ENCODE results near the gene DPH3. TPM values are rescaled to one million over a fixed set of nuclear protein-coding genes. Genes with fewer than 3 reads are reported as not detected.

DPH3 gene
- total and polyA plus RNA-seq, 8 donors: 4.7 to 21.2 (median 17.4) TPM

DNA sequence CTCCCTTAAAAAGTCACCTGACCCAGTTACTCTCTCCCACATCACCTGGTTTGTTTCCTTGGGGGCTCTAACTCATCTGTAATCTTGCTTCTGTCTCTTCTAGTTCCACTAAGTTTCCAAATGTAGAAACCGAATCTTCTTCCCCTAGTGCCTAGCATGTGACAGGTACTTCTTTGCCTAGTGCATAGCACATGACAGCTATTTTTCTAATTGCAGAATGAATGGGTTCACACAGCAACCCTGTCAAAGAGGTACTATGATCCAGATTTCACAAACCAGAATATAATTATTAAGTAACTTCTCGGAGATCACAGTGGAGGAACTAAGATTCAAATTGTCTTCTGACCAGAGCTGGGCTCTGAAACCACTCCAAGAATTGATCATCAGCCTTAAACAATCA is 7.4 kb downstream of the DPH3 start:
- no peaks in the 10 kb centered on the region for H3K27me3 ChIP-seq
- H3K27ac ChIP-seq: no peak overlapping the region
- DNase-seq: no peak
- intact Hi-C loops (cut with DNase I; ENCODE audit: low total_unique reads): no loop called here
- no peak overlapping the region for H3K4me3 ChIP-seq
- peaks cover 0 to 22% (median 6%) of the 10 kb centered on the region in 4 donors for H3K4me1 ChIP-seq
- no peaks in the 10 kb centered on the region for H3K9me3 ChIP-seq
- no peak for TF ChIP-seq POLR2AphosphoS5 (IDR thresholded peaks at IDR 0.05)
- TF ChIP-seq, protein P1, sequence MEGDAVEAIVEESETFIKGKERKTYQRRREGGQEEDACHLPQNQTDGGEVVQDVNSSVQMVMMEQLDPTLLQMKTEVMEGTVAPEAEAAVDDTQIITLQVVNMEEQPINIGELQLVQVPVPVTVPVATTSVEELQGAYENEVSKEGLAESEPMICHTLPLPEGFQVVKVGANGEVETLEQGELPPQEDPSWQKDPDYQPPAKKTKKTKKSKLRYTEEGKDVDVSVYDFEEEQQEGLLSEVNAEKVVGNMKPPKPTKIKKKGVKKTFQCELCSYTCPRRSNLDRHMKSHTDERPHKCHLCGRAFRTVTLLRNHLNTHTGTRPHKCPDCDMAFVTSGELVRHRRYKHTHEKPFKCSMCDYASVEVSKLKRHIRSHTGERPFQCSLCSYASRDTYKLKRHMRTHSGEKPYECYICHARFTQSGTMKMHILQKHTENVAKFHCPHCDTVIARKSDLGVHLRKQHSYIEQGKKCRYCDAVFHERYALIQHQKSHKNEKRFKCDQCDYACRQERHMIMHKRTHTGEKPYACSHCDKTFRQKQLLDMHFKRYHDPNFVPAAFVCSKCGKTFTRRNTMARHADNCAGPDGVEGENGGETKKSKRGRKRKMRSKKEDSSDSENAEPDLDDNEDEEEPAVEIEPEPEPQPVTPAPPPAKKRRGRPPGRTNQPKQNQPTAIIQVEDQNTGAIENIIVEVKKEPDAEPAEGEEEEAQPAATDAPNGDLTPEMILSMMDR (IDR thresholded peaks at IDR 0.05): no peak
- no peak for TF ChIP-seq EP300 (IDR thresholded peaks at IDR 0.05)
- no peak for TF ChIP-seq POLR2A (IDR thresholded peaks at IDR 0.05)
- 79 to 92% (median 86%) methylated on average over 2 of the region's 2 CpGs for WGBS, 5 donors
- H3K36me3 ChIP-seq: peaks cover 0 to 44% (median 37%) of the 10 kb centered on the region in 4 donors

DNA sequence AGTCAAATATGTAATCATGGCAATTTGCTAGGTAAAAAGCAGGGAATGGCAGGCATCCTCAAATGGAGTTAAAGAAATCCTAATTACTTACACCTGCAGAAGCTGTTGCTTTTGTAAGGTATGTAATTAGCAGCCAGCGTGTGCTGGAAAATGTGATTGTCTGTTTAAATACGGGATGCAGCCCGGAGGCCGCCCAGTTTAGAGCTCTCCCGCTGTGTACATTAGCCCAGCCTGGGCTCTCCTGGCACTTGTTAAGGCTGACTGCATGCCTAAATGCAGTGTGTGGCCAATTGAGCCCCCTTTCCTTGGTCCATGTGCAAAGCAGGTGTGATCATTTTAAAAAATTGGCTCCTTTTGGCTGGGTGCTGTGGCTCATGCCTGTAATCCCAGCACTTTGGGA is 9.0 kb downstream of the DPH3 start:
- H3K27me3 ChIP-seq: no peaks in the 10 kb centered on the region
- H3K4me1 ChIP-seq: peaks cover 0 to 20% (median 4%) of the 10 kb centered on the region in 4 donors
- no peaks in the 10 kb centered on the region for H3K9me3 ChIP-seq
- WGBS, 5 donors: 79 to 91% (median 82%) methylated on average over 5 of the region's 5 CpGs
- no peak for DNase-seq
- intact Hi-C loops (cut with DNase I; ENCODE audit: low total_unique reads): no loop called here
- H3K4me3 ChIP-seq: no peak overlapping the region
- TF ChIP-seq, protein P1 (IDR thresholded peaks at IDR 0.05): no peak
- no peak for TF ChIP-seq EP300 (IDR thresholded peaks at IDR 0.05)
- TF ChIP-seq POLR2A (IDR thresholded peaks at IDR 0.05): no peak
- TF ChIP-seq POLR2AphosphoS5 (IDR thresholded peaks at IDR 0.05): no peak
- H3K27ac ChIP-seq: no peak overlapping the region
- H3K36me3 ChIP-seq: peaks cover 0 to 32% (median 28%) of the 10 kb centered on the region in 4 donors

DNA sequence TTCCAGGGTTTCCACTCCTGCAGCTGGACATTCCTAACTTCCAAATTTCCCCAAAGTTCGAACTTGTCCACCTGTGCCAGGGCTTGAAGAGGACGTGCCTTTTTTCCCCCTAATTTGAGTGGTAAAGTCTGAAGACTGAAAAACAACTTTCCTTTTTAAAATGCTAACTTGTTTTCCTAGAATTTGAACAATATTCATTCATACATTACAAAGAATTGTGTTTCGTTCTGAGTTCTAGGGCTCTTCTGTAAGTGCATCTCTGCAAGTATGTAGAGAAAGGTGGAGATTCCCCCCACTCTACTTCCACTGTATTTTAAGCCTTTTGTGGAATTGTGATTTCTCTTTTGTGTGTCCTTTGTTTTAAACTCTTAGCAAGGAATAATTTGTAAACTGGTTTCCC is 9.4 kb downstream of the DPH3 start:
- TF ChIP-seq EP300 (IDR thresholded peaks at IDR 0.05): no peak
- H3K4me3 ChIP-seq: no peak overlapping the region
- peaks cover 0 to 20% (median 4%) of the 10 kb centered on the region in 4 donors for H3K4me1 ChIP-seq
- H3K27me3 ChIP-seq: no peaks in the 10 kb centered on the region
- H3K36me3 ChIP-seq: peaks cover 0 to 28% (median 24%) of the 10 kb centered on the region in 4 donors
- 71 to 87% (median 75%) methylated on average over 3 of the region's 3 CpGs for whole genome bisulfite sequencing, 5 donors
- intact Hi-C loops (cut with DNase I; ENCODE audit: low total_unique reads): no loop called here
- no peaks in the 10 kb centered on the region for H3K9me3 ChIP-seq
- DNase-seq: no peak
- no peak overlapping the region for H3K27ac ChIP-seq

DNA sequence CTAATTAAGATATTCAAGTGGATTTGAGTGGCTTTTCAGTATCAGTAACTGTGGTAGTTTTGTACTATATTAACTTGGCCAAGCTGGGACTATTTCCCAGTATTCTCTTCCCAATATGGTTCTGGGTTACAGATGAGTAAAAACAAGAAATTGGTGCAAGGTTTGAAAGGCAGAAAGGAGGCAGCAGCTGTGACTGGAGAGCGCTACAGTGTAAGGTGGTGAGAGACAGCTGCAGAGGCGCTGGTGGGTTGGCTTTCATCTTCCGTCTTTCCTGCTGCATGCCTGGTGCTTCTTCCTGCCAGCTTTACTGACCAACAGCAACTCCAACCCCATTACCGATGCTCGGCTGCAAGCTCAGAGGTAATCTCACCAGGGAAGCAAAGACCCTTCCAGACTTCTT is 9.8 kb downstream of the DPH3 start:
- TF ChIP-seq POLR2AphosphoS5 (IDR thresholded peaks at IDR 0.05) (no peak), POLR2A (IDR thresholded peaks at IDR 0.05) (no peak), EP300 (IDR thresholded peaks at IDR 0.05) (no peak)
- TF ChIP-seq, protein P1 (IDR thresholded peaks at IDR 0.05): no peak
- Histone ChIP-seq H3K4me1 (peaks cover 0 to 20% (median 4%) of the 10 kb centered on the region in 4 donors), H3K36me3 (peaks cover 0 to 23% (median 20%) of the 10 kb centered on the region in 4 donors), H3K9me3 (no peaks in the 10 kb centered on the region), H3K4me3 (no peak overlapping the region), H3K27me3 (no peaks in the 10 kb centered on the region), H3K27ac (no peak overlapping the region)
- intact Hi-C loops (cut with DNase I; ENCODE audit: low total_unique reads): no loop called here
- DNase-seq: no peak
- 76 to 83% (median 79%) methylated on average over 5 of the region's 5 CpGs for WGBS, 5 donors

DNA sequence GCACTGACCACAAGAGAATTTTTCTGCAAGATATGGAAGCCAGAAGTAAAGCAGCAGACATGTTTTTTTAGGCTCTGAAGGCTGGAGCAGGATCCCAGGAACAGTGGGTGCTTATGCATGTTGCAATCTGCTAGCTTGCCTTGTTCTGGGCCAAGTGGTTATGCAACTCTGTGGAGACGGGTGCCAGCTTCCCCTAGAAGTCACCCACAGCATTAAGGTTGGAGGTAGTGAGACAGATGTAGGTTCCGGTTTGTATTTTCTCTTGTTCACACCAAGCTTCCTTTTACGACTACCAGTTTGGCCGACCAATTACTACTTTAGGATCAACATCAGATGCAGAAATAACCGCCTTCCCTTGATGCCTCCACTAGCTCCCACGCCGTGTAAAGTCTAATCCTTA is 11.1 kb downstream of the DPH3 start:
- intact Hi-C loops (cut with DNase I; ENCODE audit: low total_unique reads): no loop called here
- H3K27me3 ChIP-seq: no peaks in the 10 kb centered on the region
- H3K9me3 ChIP-seq: no peaks in the 10 kb centered on the region
- WGBS, 5 donors: 86 to 90% (median 88%) methylated on average over 7 of the region's 7 CpGs
- peaks cover 0 to 20% (median 4%) of the 10 kb centered on the region in 4 donors for H3K4me1 ChIP-seq
- no peak overlapping the region for H3K27ac ChIP-seq
- H3K36me3 ChIP-seq: peaks cover 0 to 10% (median 7%) of the 10 kb centered on the region in 4 donors
- no peak overlapping the region for H3K4me3 ChIP-seq
- TF ChIP-seq POLR2A (IDR thresholded peaks at IDR 0.05) (no peak), EP300 (IDR thresholded peaks at IDR 0.05) (no peak), POLR2AphosphoS5 (IDR thresholded peaks at IDR 0.05) (no peak)
- TF ChIP-seq, protein P1 (IDR thresholded peaks at IDR 0.05): no peak
- no peak for DNase-seq

Data from stomach (tissue), 9 donors.